ENCODE measurements around the gene LRCH1. TPM values are rescaled to one million over a fixed set of nuclear protein-coding genes. Genes with fewer than 3 reads are reported as not detected.

The LRCH1 gene
- total RNA-seq, 1 donor from 2014 or later: 3.4 TPM

- no peak for TF ChIP-seq CTCF (IDR thresholded peaks at IDR 0.05; ENCODE audit: insufficient read depth, low read length, severe bottlenecking)
Observed at GRCh38 chr13:46665633-46666482, 112.9 kb downstream of the LRCH1 start.

GRCh38 chr13:46666727-46667456 lies 113.9 kb downstream of the LRCH1 start:
- TF ChIP-seq CTCF (IDR thresholded peaks at IDR 0.05; ENCODE audit: insufficient read depth, low read length, severe bottlenecking): no peak
- no peaks in the 10 kb centered on the region for H3K27me3 ChIP-seq (ENCODE audit: control insufficient read depth, insufficient read depth, low read length)
- FAIRE-seq: no peak
- no peak for DNase-seq (ENCODE audit: low read depth)
- no peaks in the 10 kb centered on the region for H3K36me3 ChIP-seq (ENCODE audit: control insufficient read depth, insufficient read depth, low read length)
- no peak overlapping the region for H3K4me3 ChIP-seq (ENCODE audit: low read depth, low read length)

More at GRCh38 chr13:46665633-46666482, 112.9 kb downstream of the LRCH1 start:
- FAIRE-seq (no peak), DNase-seq (ENCODE audit: low read depth) (peak; percentile 42)
- no peaks in the 10 kb centered on the region for H3K36me3 ChIP-seq (ENCODE audit: control insufficient read depth, insufficient read depth, low read length)
- H3K27me3 ChIP-seq (ENCODE audit: control insufficient read depth, insufficient read depth, low read length): no peaks in the 10 kb centered on the region
- no peak overlapping the region for H3K4me3 ChIP-seq (ENCODE audit: low read depth, low read length)

DNA sequence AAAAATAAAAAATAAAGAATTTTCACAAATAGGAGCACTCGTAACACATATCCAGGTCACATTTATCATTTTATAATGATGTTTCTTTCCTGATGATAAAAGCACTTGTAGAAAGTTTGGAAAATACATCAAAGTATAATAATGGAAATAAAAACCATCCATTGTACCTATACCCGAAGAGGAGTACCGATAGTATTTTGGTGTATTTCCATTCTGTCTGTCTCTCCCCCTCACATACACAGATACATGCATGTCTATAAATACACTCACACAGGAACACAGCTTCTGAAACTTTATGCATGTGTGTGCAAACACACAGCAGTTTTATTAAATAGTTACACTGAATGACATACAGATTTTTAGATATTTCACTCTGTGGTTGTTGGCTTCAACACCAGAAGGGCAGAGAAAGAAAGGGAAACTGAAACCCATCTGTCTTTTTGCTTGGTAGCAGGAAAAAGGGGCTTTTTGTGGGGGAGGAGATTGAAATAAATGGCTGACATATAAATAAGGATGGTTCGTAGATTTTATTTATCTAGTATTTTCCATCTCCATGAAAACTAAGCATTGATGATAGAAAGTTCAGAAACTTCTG lies 114.8 kb downstream of the LRCH1 start:
- Histone ChIP-seq H3K27me3 (ENCODE audit: control insufficient read depth, insufficient read depth, low read length) (no peaks in the 10 kb centered on the region), H3K36me3 (ENCODE audit: control insufficient read depth, insufficient read depth, low read length) (no peaks in the 10 kb centered on the region), H3K4me3 (ENCODE audit: low read depth, low read length) (no peak overlapping the region)
- DNase-seq (ENCODE audit: low read depth) (no peak), FAIRE-seq (no peak)
- no peak for TF ChIP-seq CTCF (IDR thresholded peaks at IDR 0.05; ENCODE audit: insufficient read depth, low read length, severe bottlenecking)

DNA sequence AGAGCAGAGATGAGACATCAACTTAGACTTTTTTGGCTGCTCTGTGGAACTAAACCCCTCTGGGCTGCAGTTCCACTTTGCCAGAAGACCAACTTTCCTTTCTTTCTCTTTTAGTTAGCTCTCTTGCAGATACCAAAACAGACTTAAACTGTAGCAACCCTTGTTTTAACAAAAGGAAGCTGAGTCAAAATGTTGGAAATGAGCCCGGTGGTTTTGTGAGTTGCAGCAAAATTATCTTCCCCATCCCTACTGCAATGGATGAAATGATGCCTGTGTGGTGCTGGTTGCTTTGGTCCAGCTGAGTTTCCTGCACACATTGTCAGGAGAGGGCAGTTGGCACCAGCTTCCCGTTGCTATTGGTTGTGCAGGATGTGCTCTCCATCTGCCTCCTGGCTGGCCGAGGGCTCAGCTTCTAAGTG lies 115.3 kb downstream of the LRCH1 start:
- no peak for TF ChIP-seq CTCF (IDR thresholded peaks at IDR 0.05; ENCODE audit: insufficient read depth, low read length, severe bottlenecking)
- DNase-seq (ENCODE audit: low read depth) (peak; percentile 47), FAIRE-seq (no peak)
- Histone ChIP-seq H3K36me3 (ENCODE audit: control insufficient read depth, insufficient read depth, low read length) (no peaks in the 10 kb centered on the region), H3K27me3 (ENCODE audit: control insufficient read depth, insufficient read depth, low read length) (no peaks in the 10 kb centered on the region), H3K4me3 (ENCODE audit: low read depth, low read length) (no peak overlapping the region)

GRCh38 chr13:46668931-46669525 lies 116.1 kb downstream of the LRCH1 start:
- no peak for TF ChIP-seq CTCF (IDR thresholded peaks at IDR 0.05; ENCODE audit: insufficient read depth, low read length, severe bottlenecking)
- H3K36me3 ChIP-seq (ENCODE audit: control insufficient read depth, insufficient read depth, low read length): no peaks in the 10 kb centered on the region
- no peaks in the 10 kb centered on the region for H3K27me3 ChIP-seq (ENCODE audit: control insufficient read depth, insufficient read depth, low read length)
- H3K4me3 ChIP-seq (ENCODE audit: low read depth, low read length): no peak overlapping the region
- no peak for FAIRE-seq
- no peak for DNase-seq (ENCODE audit: low read depth)

Data from bronchial epithelial cell (primary cell).